NB4 (cell line): ENCODE results near the gene TTC21B.

Experiments
- DNase-seq: peaks from one replicate; pipeline ENCODE4 v3.0.0; 2010; ENCODE audit warnings: low read depth
- H3K4me3 ChIP-seq: one replicate; pipeline ENCODE4 v1.5.1; 2011; ENCODE audit warnings: mild to moderate bottlenecking, low read depth, low read length, moderate library complexity
- CTCF ChIP-seq: IDR thresholded peaks from one replicate; pipeline ENCODE4 v1.5.1; 2012; ENCODE audit warnings: low read depth, low read length
- MAX ChIP-seq: IDR thresholded peaks from 2 replicates; pipeline ENCODE4 v1.6.1; 2011; ENCODE audit warnings: low read depth, low read length
- MYC ChIP-seq: IDR thresholded peaks from 2 replicates; pipeline ENCODE4 v1.6.1; 2011; ENCODE audit warnings: low read depth, low read length
- POLR2A ChIP-seq: IDR thresholded peaks from 2 replicates; pipeline ENCODE4 v1.6.1; 2011; ENCODE audit warnings: mild to moderate bottlenecking; ENCODE audit not compliant: insufficient read length; ENCODE audit errors: extremely low read depth

The TTC21B gene

GRCh38 chr2:165920748-165921147, 32.8 kb downstream of the TTC21B start:
- TF ChIP-seq MYC (no peak), CTCF (no peak), MAX (no peak), POLR2A (no peak)
- DNase-seq = no peak
- H3K4me3 ChIP-seq = no peak overlapping the region

GRCh38 chr2:165913636-165914035, 39.9 kb downstream of the TTC21B start:
- H3K4me3 ChIP-seq = no peak overlapping the region
- no peak for TF ChIP-seq MAX
- no peak for TF ChIP-seq POLR2A
- TF ChIP-seq CTCF = no peak
- TF ChIP-seq MYC = no peak
- DNase-seq = no peak

- H3K4me3 ChIP-seq = no peak overlapping the region
- TF ChIP-seq CTCF = no peak
- TF ChIP-seq MYC = no peak
- TF ChIP-seq POLR2A = no peak
- no peak for TF ChIP-seq MAX
- no peak for DNase-seq
These were observed 41.6 kb downstream of the TTC21B start for GRCh38 chr2:165911981-165912380.

- TF ChIP-seq MAX (no peak), MYC (no peak), CTCF (no peak), POLR2A (no peak)
- no peak for DNase-seq
- H3K4me3 ChIP-seq = no peak overlapping the region
These were observed 42.3 kb downstream of the TTC21B start for GRCh38 chr2:165911231-165911630.

GRCh38 chr2:165909466-165909865, 44.1 kb downstream of the TTC21B start:
- DNase-seq = no peak
- no peak overlapping the region for H3K4me3 ChIP-seq
- no peak for TF ChIP-seq MYC
- TF ChIP-seq POLR2A = no peak
- TF ChIP-seq MAX = no peak
- no peak for TF ChIP-seq CTCF

GRCh38 chr2:165905854-165906253, 47.7 kb downstream of the TTC21B start:
- TF ChIP-seq CTCF (no peak), POLR2A (no peak), MAX (no peak), MYC (no peak)
- no peak for DNase-seq
- H3K4me3 ChIP-seq = no peak overlapping the region
